Astrocyte of the cerebellum (primary cell): ENCODE measurements around the gene CENPK.

Experiments used
- DNase-seq: peaks from one replicate; pipeline ENCODE4 v3.0.0-alpha.2; 2011; ENCODE audit warnings: low read depth
- H3K4me3 ChIP-seq: 2 replicates; pipeline ENCODE4 v1.5.1; 2011; ENCODE audit warnings: mild to moderate bottlenecking, low read depth, low read length, moderate library complexity
- CTCF ChIP-seq: IDR thresholded peaks from 2 replicates; pipeline ENCODE4 v1.5.1; 2012; ENCODE audit warnings: low read length, low read depth, moderate library complexity, mild to moderate bottlenecking; ENCODE audit errors: missing control alignments
- in situ Hi-C: cut with HindIII; loops from 2 replicates; pipeline ENCODE4 v1.10.0; 2017; ENCODE audit warnings: low sequenced_read_pairs

The CENPK gene

GRCh38 chr5:65481171-65481581 is 81.8 kb downstream of the CENPK start:
- DNase-seq, result no peak
- H3K4me3 ChIP-seq, result peak overlapping the region; percentile 59
- no peak for TF ChIP-seq CTCF
- in situ Hi-C loops, result loop anchor here (5.0 to 25.0 kb wide), 4 partner anchors 354 to 669 kb away; no protein-coding TSS in a partner anchor

- peak; percentile 54 for DNase-seq
- peak overlapping the region; percentile 59 for H3K4me3 ChIP-seq
- in situ Hi-C loops, result loop anchor here (5.0 to 25.0 kb wide), 4 partner anchors 353 to 668 kb away; no protein-coding TSS in a partner anchor
- TF ChIP-seq CTCF, result no peak
Observed at GRCh38 chr5:65480306-65480865, 82.6 kb downstream of the CENPK start.

GRCh38 chr5:65479527-65479926 is 83.4 kb downstream of the CENPK start:
- H3K4me3 ChIP-seq, result peak overlapping the region; percentile 59
- in situ Hi-C loops, result loop anchor here (25.0 kb wide), 1 partner anchor 667 kb away; no protein-coding TSS in a partner anchor
- no peak for DNase-seq
- no peak for TF ChIP-seq CTCF

GRCh38 chr5:65478336-65478735 is 84.6 kb downstream of the CENPK start:
- in situ Hi-C loops, result loop anchor here (25.0 kb wide), 1 partner anchor 666 kb away; no protein-coding TSS in a partner anchor
- no peak for DNase-seq
- no peak overlapping the region for H3K4me3 ChIP-seq
- TF ChIP-seq CTCF, result no peak

GRCh38 chr5:65475895-65476294 is 87.1 kb downstream of the CENPK start:
- no peak for TF ChIP-seq CTCF
- in situ Hi-C loops, result loop anchor here (25.0 kb wide), 1 partner anchor 664 kb away; no protein-coding TSS in a partner anchor
- H3K4me3 ChIP-seq, result no peak overlapping the region
- no peak for DNase-seq

GRCh38 chr5:65475336-65475735 is 87.6 kb downstream of the CENPK start:
- H3K4me3 ChIP-seq, result no peak overlapping the region
- TF ChIP-seq CTCF, result no peak
- in situ Hi-C loops, result loop anchor here (25.0 kb wide), 1 partner anchor 663 kb away; no protein-coding TSS in a partner anchor
- no peak for DNase-seq
